ENCODE data around the gene TMEM151B.

DNA sequence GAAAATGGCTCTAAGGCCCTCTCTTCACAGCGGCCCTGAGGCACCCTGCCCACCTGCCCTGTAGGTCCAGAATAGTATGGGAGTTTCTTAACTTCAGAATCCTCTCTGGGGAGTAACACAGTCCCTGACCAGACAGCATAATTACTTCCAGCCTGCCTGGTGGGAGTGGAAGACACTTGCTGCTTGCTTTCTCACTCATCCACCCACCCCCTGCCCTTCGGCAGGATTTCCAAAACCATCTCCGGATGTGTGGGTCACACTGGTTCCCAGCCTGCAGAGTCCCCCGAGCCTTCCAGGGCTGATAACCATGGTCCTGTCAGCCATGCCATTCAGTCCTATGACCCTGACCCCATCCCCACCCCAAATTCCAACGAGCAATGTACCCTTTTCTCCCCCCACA is 41.4 kb upstream of the TMEM151B start:
- TF ChIP-seq POLR2AphosphoS5 (IDR thresholded peaks at IDR 0.05; ENCODE audit: borderline replicate concordance, low read depth, low read length): no peak
- TF ChIP-seq EZH2 (IDR thresholded peaks at IDR 0.05): no peak
- no peak for TF ChIP-seq FOXP2 (optimal IDR thresholded peaks at IDR 0.05; ENCODE audit: control extremely low read depth, extremely low read length, insufficient read depth)

Data from SK-N-MC (cell line).